Measurements from ENCODE around the gene MYO5B. TPM values are rescaled to one million over a fixed set of nuclear protein-coding genes. Genes with fewer than 3 reads are reported as not detected.

Gene MYO5B
- total RNA-seq, 1 experiment from 2014 or later: 6.3 TPM

DNA sequence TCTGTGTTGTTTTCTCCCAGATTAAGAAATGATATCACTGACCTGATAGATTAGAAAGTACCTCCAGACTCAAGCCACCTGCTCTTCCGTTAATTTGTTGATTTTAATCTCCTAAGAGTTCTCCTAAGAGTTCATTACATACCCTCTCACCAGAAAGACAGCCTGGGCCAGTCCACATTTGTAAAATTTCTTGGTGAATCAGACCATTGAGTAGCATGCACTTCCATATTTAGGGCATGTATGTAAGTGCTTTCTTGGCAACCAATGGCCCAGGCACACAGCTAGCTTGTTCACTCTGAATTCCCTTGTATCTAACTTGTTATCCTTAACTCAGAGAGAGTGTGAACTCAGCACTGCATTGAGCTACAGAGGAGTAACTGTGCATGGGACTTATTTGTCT is 223.5 kb downstream of the MYO5B start:
- DNase-seq (ENCODE audit: low read depth): no peak

- DNase-seq (ENCODE audit: low read depth): no peak
These were observed 224.6 kb downstream of the MYO5B start for GRCh38 chr18:49970319-49970718.

DNA sequence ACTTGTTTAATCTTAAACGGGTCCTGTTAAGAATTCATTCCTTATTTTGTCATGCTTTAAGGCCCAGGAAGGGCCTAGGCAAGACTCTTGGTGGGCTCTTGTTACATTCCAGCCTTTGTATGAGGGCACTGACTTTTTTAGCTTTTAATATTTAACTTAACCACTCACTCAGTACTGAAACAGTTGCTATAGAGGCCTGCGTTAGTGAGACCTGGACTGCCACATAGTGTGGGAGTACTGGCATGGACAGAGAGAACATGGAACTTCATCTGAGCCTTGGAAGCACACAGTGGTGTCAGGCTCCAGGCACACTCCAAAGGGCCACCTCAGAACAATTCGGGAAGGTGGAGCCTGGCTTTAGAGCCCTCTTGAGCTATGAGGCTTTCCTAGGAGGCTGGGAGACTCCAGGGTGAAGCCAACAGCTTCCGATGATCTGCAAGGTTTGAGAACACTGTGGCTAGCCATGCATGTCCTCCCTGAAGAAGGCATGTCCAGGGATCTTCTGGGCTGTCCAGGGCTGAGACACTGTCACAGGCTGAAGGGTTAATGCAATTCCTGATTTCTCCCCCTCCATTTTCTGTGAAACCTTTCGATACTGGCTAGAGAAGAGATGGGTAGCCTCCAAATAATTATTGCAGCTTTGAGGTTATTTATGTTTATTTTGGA is 226.2 kb downstream of the MYO5B start:
- DNase-seq (ENCODE audit: low read depth): no peak

- no peak for DNase-seq (ENCODE audit: low read depth)
These were observed 227.2 kb downstream of the MYO5B start for GRCh38 chr18:49967636-49968313.

GRCh38 chr18:49967171-49967570 is 227.8 kb downstream of the MYO5B start:
- no peak for DNase-seq (ENCODE audit: low read depth)

GRCh38 chr18:49966090-49966489 is 228.9 kb downstream of the MYO5B start:
- no peak for DNase-seq (ENCODE audit: low read depth)

- no peak for DNase-seq (ENCODE audit: low read depth)
These were observed 231.7 kb downstream of the MYO5B start for GRCh38 chr18:49963217-49963616.

- no peak for DNase-seq (ENCODE audit: low read depth)
These were observed 233.7 kb downstream of the MYO5B start for GRCh38 chr18:49961271-49961670.

DNA sequence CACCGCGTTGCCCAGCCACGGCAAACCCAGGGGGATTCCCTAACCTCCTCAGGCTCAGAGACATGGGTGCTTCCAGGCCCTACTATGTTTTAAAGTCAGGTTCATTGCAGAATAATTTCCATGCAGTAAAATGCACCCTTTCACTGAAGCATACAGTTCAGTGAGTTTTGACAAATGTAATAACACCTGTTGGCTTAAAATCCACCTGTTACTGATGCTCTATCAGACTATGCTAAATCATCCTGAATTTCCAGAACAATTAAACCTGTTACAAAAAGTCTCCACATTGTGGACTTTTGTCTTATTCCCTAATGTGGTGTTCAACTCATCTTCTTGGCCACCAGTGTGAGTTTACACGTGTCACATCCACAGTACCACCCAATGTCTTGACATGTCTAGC is 234.6 kb downstream of the MYO5B start:
- no peak for DNase-seq (ENCODE audit: low read depth)

GRCh38 chr18:49959176-49959575 is 235.8 kb downstream of the MYO5B start:
- no peak for DNase-seq (ENCODE audit: low read depth)

- no peak for DNase-seq (ENCODE audit: low read depth)
These were observed 239.7 kb downstream of the MYO5B start for GRCh38 chr18:49955263-49955662.

DNA sequence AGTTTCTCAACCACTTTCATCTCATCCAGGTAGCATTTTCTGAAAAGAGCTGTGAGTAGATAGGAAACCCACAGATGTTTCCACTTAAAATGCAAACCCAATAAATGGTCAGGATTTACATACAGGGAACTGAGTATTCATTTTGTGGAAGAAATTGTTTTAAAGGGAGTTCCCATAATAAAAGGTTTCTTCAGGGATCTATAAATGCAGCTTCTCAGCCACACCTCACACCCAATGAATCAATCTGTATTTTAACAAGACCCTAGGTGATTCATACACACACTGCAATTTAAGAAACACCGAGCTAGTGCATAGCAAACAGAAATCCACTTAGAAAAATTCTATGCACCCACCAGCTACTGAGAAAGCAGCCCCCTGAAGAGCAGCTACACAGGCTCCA is 241.6 kb downstream of the MYO5B start:
- no peak for DNase-seq (ENCODE audit: low read depth)

- no peak for DNase-seq (ENCODE audit: low read depth)
These were observed 245.0 kb downstream of the MYO5B start for GRCh38 chr18:49949951-49950395.

DNA sequence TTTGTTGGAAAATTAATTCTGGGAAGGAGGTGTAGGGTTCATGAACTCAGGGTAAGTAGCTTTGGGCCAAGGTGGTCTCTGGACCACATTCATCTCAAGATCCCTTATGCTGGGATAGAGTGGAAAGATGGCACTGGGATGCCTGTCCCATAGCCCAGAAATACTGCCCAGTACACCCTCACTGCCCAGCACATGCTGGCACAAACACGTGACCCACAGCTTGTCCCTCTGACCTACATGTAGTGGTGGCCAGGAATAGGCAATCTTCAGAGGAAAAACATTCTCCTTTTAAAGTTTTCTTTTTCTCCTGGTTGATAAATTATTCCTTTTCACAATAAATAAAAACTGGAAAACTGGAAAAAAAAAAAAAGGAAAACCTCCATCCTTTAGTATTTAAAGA is 246.0 kb downstream of the MYO5B start:
- no peak for DNase-seq (ENCODE audit: low read depth)

DNA sequence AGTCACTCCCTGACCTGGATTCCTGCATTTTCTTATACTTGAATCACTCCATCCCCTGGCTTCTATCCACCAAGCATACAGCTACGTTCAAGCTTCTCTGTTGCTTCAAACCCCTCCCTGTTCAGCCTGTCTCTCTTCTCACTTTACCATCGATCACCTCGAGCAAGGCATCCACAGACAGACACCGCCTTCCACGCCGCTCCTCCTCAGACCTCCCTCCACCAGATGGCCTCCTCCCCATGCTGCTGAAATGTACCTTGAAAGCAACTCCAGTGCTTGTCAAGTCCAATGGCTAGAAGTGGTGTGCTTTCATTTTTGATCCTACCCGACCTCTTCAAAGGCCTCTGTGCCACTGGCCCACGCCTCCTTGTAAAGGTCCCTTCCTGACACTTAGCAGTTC is 250.3 kb downstream of the MYO5B start:
- peak; percentile 4 for DNase-seq (ENCODE audit: low read depth)

DNA sequence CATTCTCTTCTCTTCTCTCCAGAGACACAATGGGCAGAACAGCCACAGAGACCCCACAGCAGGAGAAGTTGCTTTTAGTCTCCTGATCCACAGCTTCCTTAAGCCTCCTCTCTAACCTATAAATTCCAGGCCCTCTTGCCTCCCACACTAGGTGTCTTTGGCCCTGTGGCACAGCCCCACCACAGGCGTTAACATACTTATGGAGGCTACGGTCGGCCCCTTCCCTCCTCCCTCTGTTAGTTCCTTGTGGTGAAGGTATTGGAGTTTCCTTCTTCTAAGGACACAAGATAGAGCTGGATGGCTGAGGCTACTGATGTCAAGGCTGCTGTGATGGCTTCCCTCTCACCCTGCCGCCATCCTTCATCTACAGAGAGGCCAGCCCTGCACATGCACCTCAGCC is 258.1 kb downstream of the MYO5B start:
- DNase-seq (ENCODE audit: low read depth): no peak

DNA sequence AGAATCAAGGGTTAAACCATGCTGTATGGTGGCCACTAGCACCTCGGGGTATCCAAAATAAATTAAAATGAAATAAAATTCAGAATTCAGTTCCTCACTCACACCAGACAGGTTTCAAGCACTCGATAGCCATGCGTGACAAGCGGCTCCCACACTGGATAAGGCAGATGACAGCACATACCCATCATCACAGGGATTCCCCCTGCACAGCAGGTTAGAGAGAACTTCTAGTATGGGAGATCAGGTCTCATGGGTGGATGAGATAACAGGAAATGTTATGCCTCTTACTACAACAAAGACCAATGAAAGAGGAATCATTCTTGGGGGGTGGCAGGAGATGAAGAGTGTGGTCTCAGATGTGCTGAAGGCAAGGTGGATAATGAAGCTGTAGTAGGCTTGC is 259.7 kb downstream of the MYO5B start:
- DNase-seq (ENCODE audit: low read depth): no peak

DNA sequence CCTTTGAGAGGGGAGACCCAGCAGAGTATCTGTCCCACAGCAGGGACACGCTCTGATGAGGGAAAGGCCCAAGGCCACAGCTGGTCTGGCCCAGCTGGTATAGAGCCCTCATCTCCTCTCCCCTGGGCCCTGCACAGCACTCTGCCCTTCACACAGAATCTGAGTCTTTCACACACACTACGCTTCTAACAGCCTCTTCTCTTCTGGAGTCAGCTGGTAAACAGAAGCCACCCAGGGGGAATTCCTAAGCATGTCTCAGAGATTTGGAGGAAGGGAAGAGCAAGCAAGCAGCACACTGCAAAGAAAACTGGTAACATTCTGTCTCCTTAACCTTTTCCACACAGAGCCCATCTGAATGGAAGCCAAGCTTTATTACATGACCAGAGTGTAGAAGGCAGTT is 260.5 kb downstream of the MYO5B start:
- no peak for DNase-seq (ENCODE audit: low read depth)

- no peak for DNase-seq (ENCODE audit: low read depth)
These were observed 261.3 kb downstream of the MYO5B start for GRCh38 chr18:49933530-49934128.

GRCh38 chr18:49931760-49932159 is 263.2 kb downstream of the MYO5B start:
- no peak for DNase-seq (ENCODE audit: low read depth)

GRCh38 chr18:49931179-49931578 is 263.8 kb downstream of the MYO5B start:
- DNase-seq (ENCODE audit: low read depth): no peak

- no peak for DNase-seq (ENCODE audit: low read depth)
These were observed 268.7 kb downstream of the MYO5B start for GRCh38 chr18:49926106-49926745.

Measured in LHCN-M2 (cell line).